Measurements from ENCODE around the gene MORN5.

MORN5 gene

GRCh38 chr9:122205176-122205575, 45.5 kb downstream of the MORN5 start:
- H3K4me3 ChIP-seq (ENCODE audit: low read depth, low read length) = no peak overlapping the region
- TF ChIP-seq, protein P1, sequence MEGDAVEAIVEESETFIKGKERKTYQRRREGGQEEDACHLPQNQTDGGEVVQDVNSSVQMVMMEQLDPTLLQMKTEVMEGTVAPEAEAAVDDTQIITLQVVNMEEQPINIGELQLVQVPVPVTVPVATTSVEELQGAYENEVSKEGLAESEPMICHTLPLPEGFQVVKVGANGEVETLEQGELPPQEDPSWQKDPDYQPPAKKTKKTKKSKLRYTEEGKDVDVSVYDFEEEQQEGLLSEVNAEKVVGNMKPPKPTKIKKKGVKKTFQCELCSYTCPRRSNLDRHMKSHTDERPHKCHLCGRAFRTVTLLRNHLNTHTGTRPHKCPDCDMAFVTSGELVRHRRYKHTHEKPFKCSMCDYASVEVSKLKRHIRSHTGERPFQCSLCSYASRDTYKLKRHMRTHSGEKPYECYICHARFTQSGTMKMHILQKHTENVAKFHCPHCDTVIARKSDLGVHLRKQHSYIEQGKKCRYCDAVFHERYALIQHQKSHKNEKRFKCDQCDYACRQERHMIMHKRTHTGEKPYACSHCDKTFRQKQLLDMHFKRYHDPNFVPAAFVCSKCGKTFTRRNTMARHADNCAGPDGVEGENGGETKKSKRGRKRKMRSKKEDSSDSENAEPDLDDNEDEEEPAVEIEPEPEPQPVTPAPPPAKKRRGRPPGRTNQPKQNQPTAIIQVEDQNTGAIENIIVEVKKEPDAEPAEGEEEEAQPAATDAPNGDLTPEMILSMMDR (IDR thresholded peaks at IDR 0.05; ENCODE audit: control insufficient read depth, extremely low read depth, insufficient read depth) = no peak
- DNase-seq (ENCODE audit: low read depth) = no peak

DNA sequence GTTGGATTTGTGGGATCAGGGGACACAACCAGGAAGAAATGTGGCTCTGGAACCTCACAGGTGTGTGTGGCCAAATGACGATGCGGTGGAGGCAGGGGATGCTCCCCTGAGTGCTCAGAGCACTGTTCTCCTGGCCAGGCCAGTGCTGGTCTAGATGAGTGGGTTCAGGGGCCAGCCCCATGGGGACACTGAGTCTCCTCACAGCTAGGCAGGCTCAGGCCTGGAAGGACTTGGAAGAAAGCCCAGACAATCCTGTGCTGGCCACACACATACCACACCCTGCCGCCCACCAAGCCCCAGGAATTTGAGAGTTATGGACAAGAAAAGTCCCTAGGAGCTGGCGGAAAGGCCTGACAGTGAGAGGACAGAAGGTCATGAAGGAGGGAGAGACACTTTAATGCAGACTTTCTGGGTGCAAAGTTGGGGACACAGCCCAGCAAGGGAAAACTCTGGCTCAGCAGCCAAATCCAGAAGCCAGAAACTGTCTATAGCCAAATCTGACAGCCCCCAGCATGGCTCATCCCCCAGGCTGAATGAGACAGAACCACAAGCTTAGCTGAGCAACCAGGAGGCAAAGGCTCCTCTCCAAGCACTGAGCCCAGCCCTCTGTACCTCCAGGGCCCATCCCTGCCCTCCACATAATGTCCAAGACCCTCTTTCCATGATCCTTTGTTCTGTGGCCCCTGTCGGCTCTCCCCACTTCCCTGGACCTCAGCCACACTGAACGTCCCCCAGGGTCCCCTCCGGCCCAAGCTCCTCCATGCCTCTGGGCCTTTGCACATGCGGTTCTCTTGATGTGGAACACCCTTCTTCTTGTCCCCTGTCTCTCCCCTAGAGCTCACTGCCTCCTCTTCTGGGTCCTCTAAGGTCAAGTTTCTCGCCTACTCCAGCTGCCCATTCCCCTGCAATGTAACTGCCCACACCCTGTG, 46.7 kb downstream of the MORN5 start:
- no peak overlapping the region for H3K4me3 ChIP-seq (ENCODE audit: low read depth, low read length)
- no peak for DNase-seq (ENCODE audit: low read depth)
- TF ChIP-seq, protein P1 (IDR thresholded peaks at IDR 0.05; ENCODE audit: control insufficient read depth, extremely low read depth, insufficient read depth) = no peak

GRCh38 chr9:122207096-122207495, 47.4 kb downstream of the MORN5 start:
- DNase-seq (ENCODE audit: low read depth) = no peak

GRCh38 chr9:122209451-122209850, 49.7 kb downstream of the MORN5 start:
- TF ChIP-seq, protein P1 (IDR thresholded peaks at IDR 0.05; ENCODE audit: control insufficient read depth, extremely low read depth, insufficient read depth) = no peak
- no peak for DNase-seq (ENCODE audit: low read depth)
- no peak overlapping the region for H3K4me3 ChIP-seq (ENCODE audit: low read depth, low read length)

More at GRCh38 chr9:122207096-122207495, 47.4 kb downstream of the MORN5 start:
- TF ChIP-seq, protein P1 (IDR thresholded peaks at IDR 0.05; ENCODE audit: control insufficient read depth, extremely low read depth, insufficient read depth) = no peak
- no peak overlapping the region for H3K4me3 ChIP-seq (ENCODE audit: low read depth, low read length)

DNA sequence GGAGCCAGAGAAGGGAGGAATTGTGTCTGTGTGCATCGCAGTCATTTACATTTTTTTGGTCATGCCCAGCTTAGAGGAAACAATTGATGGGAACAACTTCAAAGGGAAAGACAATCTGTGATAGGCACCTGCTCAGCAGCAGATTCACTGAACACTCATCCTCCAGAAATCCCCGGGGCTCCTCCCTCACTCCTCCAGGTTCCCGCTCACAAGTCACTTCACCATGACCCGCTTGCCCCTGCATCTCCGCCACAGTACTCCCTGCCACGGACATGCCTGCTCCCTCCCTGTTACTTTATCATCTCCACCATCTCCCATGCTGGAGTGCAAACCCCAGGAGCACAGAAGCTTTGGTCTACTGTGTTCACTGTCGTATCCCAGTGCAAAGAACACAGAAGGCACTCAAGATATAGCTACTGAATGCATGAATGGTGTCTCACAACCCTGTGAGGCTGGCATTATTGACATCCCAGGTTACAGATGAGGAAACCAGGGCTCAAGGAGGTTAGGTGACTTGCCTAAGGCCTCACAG, 52.8 kb downstream of the MORN5 start:
- no peak overlapping the region for H3K4me3 ChIP-seq (ENCODE audit: low read depth, low read length)
- no peak for DNase-seq (ENCODE audit: low read depth)
- TF ChIP-seq, protein P1 (IDR thresholded peaks at IDR 0.05; ENCODE audit: control insufficient read depth, extremely low read depth, insufficient read depth) = no peak

GRCh38 chr9:122213102-122213588, 53.4 kb downstream of the MORN5 start:
- H3K4me3 ChIP-seq (ENCODE audit: low read depth, low read length) = no peak overlapping the region
- TF ChIP-seq, protein P1 (IDR thresholded peaks at IDR 0.05; ENCODE audit: control insufficient read depth, extremely low read depth, insufficient read depth) = no peak
- DNase-seq (ENCODE audit: low read depth) = no peak
